HEK293T (cell line): ENCODE measurements around the gene PSMA5.

Source experiments
- CTCF ChIA-PET: fragments of 350-600 bp; formaldehyde crosslinking; extraction: SDS; loops from one replicate; lab custom pipeline; 2021; ENCODE audit warnings: antibody characterized with exemption, inconsistent platforms; lab: Yijun Ruan, JAX
- POLR2A ChIA-PET: fragments of 350-600 bp; formaldehyde crosslinking; extraction: SDS; loops from one replicate; lab custom pipeline; 2020; ENCODE audit warnings: antibody characterized with exemption, inconsistent platforms; lab: Yijun Ruan, JAX
- DNase-seq: peaks from one replicate; pipeline ENCODE4 v3.0.0; 2012; ENCODE audit warnings: mixed read lengths; ENCODE audit errors: extremely low spot score
- ARNT ChIP-seq: fragments of 450-650 bp; IDR thresholded peaks from 2 replicates; pipeline ENCODE4 v1.6.1; 2017; ENCODE audit warnings: mild to moderate bottlenecking
- BHLHE40 ChIP-seq: fragments of 450-650 bp; IDR thresholded peaks from 2 replicates; pipeline ENCODE4 v1.6.1; 2016; ENCODE audit warnings: mild to moderate bottlenecking, moderate library complexity, borderline replicate concordance
- CTBP1 ChIP-seq: fragments of 450-650 bp; IDR thresholded peaks from 2 replicates; pipeline ENCODE4 v1.6.1; 2016; ENCODE audit warnings: borderline replicate concordance
- ELF4 ChIP-seq: fragments of 450-650 bp; IDR thresholded peaks from 2 replicates; pipeline ENCODE4 v1.6.1; 2017; ENCODE audit warnings: antibody characterized with exemption
- FOXA1 ChIP-seq: fragments of 450-650 bp; IDR thresholded peaks from 2 replicates; pipeline ENCODE4 v1.6.1; 2016; ENCODE audit warnings: mild to moderate bottlenecking
- FOXK2 ChIP-seq: fragments of 450-650 bp; IDR thresholded peaks from 2 replicates; pipeline ENCODE4 v1.6.1; 2016; ENCODE audit warnings: mild to moderate bottlenecking
- FOXM1 ChIP-seq: fragments of 450-650 bp; IDR thresholded peaks from 2 replicates; pipeline ENCODE4 v1.6.1; 2017; ENCODE audit warnings: mild to moderate bottlenecking, borderline replicate concordance
- HDGF ChIP-seq: fragments of 450-650 bp; IDR thresholded peaks from 2 replicates; pipeline ENCODE4 v1.6.1; 2017; ENCODE audit warnings: antibody characterized with exemption, borderline replicate concordance
- L3MBTL2 ChIP-seq: fragments of 450-650 bp; conservative IDR thresholded peaks from 2 replicates; pipeline ENCODE4 v1.6.1; 2016; ENCODE audit warnings: mild to moderate bottlenecking
- LEF1 ChIP-seq: fragments of 450-650 bp; IDR thresholded peaks from 2 replicates; pipeline ENCODE4 v1.6.1; 2017; ENCODE audit warnings: mild to moderate bottlenecking, borderline replicate concordance
- NFRKB ChIP-seq: fragments of 450-650 bp; IDR thresholded peaks from 2 replicates; pipeline ENCODE4 v1.6.1; 2016; ENCODE audit warnings: mild to moderate bottlenecking, moderate library complexity
- PKNOX1 ChIP-seq: fragments of 450-650 bp; IDR thresholded peaks from 2 replicates; pipeline ENCODE4 v1.6.1; 2016
- SP1 ChIP-seq: fragments of 450-650 bp; IDR thresholded peaks from 2 replicates; pipeline ENCODE4 v1.6.1; 2017
- SUZ12 ChIP-seq: fragments of 450-650 bp; IDR thresholded peaks from 2 replicates; pipeline ENCODE4 v1.6.1; 2016; ENCODE audit warnings: mild to moderate bottlenecking
- TARDBP ChIP-seq: fragments of 450-650 bp; IDR thresholded peaks from 2 replicates; pipeline ENCODE4 v1.6.1; 2016
- ZNF384 ChIP-seq: fragments of 450-650 bp; IDR thresholded peaks from 2 replicates; pipeline ENCODE4 v1.6.1; 2016

PSMA5 gene

GRCh38 chr1:109385417-109385816, 40.8 kb downstream of the PSMA5 start:
- TF ChIP-seq CTBP1: no peak
- no peak for TF ChIP-seq ARNT
- no peak for TF ChIP-seq NFRKB
- no peak for TF ChIP-seq SP1
- TF ChIP-seq BHLHE40: no peak
- no peak for TF ChIP-seq TARDBP
- TF ChIP-seq HDGF: no peak
- TF ChIP-seq FOXM1: no peak
- TF ChIP-seq L3MBTL2: no peak
- no peak for TF ChIP-seq PKNOX1
- no peak for TF ChIP-seq SUZ12
- no peak for TF ChIP-seq FOXA1
- TF ChIP-seq ZNF384: no peak
- TF ChIP-seq LEF1: no peak
- no peak for TF ChIP-seq FOXK2
- no peak for TF ChIP-seq ELF4
- ChIA-PET POLR2A (no interaction called here), CTCF (no interaction called here)
- DNase-seq: no peak

GRCh38 chr1:109383854-109384253, 42.4 kb downstream of the PSMA5 start:
- CTCF ChIA-PET: interaction anchor here (0.6 kb wide), 1 partner anchor 9 kb away, joined by 3 read pairs; no protein-coding TSS in a partner anchor
- TF ChIP-seq BHLHE40: no peak
- TF ChIP-seq FOXA1: no peak
- TF ChIP-seq ELF4: no peak
- TF ChIP-seq SP1: no peak
- TF ChIP-seq TARDBP: no peak
- TF ChIP-seq L3MBTL2: no peak
- no peak for TF ChIP-seq NFRKB
- TF ChIP-seq LEF1: no peak
- POLR2A ChIA-PET: interaction anchor here (1.0 to 1.8 kb wide), 4 partner anchors 9 to 129 kb away, joined by 3 to 5 read pairs (median 4); partner anchors contain the start of genes PSRC1 and SORT1
- DNase-seq: no peak

- ChIA-PET POLR2A (interaction anchor here (1.1 to 1.8 kb wide), 3 partner anchors 15 to 129 kb away, joined by 3 to 5 read pairs (median 3); partner anchors contain the start of genes PSRC1 and SORT1), CTCF (interaction anchor here (0.6 kb wide), 1 partner anchor 10 kb away, joined by 3 read pairs; no protein-coding TSS in a partner anchor)
- DNase-seq: no peak
- no peak for TF ChIP-seq SP1
- no peak for TF ChIP-seq ARNT
- TF ChIP-seq FOXK2: no peak
- no peak for TF ChIP-seq ELF4
- no peak for TF ChIP-seq FOXM1
- TF ChIP-seq BHLHE40: no peak
- TF ChIP-seq CTBP1: no peak
- TF ChIP-seq PKNOX1: no peak
- no peak for TF ChIP-seq FOXA1
- no peak for TF ChIP-seq NFRKB
- TF ChIP-seq LEF1: no peak
- no peak for TF ChIP-seq L3MBTL2
- no peak for TF ChIP-seq SUZ12
- no peak for TF ChIP-seq HDGF
- no peak for TF ChIP-seq TARDBP
Observed at GRCh38 chr1:109383087-109383779, 43.0 kb downstream of the PSMA5 start.

GRCh38 chr1:109381573-109381972, 44.7 kb downstream of the PSMA5 start:
- DNase-seq: no peak
- ChIA-PET POLR2A (no interaction called here), CTCF (interaction anchor here (1.3 to 1.6 kb wide), 2 partner anchors 11 to 103 kb away, joined by 3 read pairs; no protein-coding TSS in a partner anchor)
- TF ChIP-seq NFRKB (no peak), SP1 (no peak), PKNOX1 (no peak), ELF4 (no peak), L3MBTL2 (no peak), TARDBP (no peak), ARNT (no peak), FOXA1 (no peak), BHLHE40 (no peak), CTBP1 (no peak), FOXM1 (no peak), ZNF384 (no peak), FOXK2 (no peak), HDGF (no peak), SUZ12 (no peak), LEF1 (no peak)

- CTCF ChIA-PET: interaction anchor here (1.1 kb wide), 1 partner anchor 19 kb away, joined by 6 read pairs; no protein-coding TSS in a partner anchor
- TF ChIP-seq CTBP1: no peak
- no peak for TF ChIP-seq BHLHE40
- no peak for TF ChIP-seq SP1
- no peak for TF ChIP-seq ELF4
- TF ChIP-seq FOXM1: no peak
- TF ChIP-seq NFRKB: no peak
- TF ChIP-seq ZNF384: no peak
- TF ChIP-seq SUZ12: no peak
- TF ChIP-seq HDGF: no peak
- TF ChIP-seq FOXK2: no peak
- no peak for TF ChIP-seq LEF1
- no peak for TF ChIP-seq FOXA1
- no peak for TF ChIP-seq PKNOX1
- no peak for TF ChIP-seq TARDBP
- POLR2A ChIA-PET: interaction anchor here (1.0 to 1.3 kb wide), 2 partner anchors 18 kb away, joined by 3 to 4 read pairs; partner anchors contain the start of gene SORT1
- no peak for DNase-seq
Observed at GRCh38 chr1:109379907-109380306, 46.3 kb downstream of the PSMA5 start.
